ENCODE data around the gene GBE1.

DNA sequence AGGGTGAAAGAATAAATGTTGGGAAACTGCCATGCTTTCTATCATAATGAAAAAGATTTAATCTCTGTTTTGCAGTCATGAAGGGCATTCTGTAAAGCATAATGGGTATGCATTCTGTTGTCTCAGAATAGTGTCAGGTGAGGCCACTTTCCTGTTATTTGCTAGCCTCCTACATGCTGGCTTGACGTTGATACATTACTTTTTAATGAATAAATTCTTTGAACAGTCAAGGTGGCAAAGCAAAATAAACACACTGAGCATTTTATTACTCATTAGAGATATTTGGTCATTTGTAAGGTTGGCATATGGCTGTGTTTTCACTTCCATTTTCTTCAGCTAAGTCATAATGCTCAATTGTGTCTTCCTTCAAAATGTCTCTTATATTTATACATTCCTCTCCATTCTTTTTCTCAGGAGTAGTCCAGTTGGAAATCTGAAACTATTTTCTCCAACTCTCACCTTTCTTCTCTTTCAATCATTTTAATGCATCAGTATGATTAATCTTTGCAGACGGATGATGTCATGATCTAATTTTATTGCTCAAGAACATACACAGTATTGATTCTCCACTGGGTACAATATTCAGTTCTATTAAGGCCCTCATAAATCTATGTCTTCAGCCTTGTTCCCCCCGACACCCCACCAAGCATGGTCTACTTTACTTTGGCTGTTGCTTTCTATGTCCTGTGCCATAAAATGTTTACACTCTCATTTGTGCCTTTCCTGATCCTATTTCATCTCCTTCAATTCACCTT lies 290.7 kb downstream of the GBE1 start:
- TF ChIP-seq, protein P1, sequence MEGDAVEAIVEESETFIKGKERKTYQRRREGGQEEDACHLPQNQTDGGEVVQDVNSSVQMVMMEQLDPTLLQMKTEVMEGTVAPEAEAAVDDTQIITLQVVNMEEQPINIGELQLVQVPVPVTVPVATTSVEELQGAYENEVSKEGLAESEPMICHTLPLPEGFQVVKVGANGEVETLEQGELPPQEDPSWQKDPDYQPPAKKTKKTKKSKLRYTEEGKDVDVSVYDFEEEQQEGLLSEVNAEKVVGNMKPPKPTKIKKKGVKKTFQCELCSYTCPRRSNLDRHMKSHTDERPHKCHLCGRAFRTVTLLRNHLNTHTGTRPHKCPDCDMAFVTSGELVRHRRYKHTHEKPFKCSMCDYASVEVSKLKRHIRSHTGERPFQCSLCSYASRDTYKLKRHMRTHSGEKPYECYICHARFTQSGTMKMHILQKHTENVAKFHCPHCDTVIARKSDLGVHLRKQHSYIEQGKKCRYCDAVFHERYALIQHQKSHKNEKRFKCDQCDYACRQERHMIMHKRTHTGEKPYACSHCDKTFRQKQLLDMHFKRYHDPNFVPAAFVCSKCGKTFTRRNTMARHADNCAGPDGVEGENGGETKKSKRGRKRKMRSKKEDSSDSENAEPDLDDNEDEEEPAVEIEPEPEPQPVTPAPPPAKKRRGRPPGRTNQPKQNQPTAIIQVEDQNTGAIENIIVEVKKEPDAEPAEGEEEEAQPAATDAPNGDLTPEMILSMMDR (IDR thresholded peaks at IDR 0.05; ENCODE audit: low read length): no peak
- TF ChIP-seq EZH2 (optimal IDR thresholded peaks at IDR 0.05; ENCODE audit: low read depth, low read length): no peak

Measured in MM.1S (cell line).